T-helper 9 cell (primary cell): Measurements from ENCODE around the gene PRCD.

Experiments
- DNase-seq: peaks from one replicate; pipeline ENCODE4 v3.0.0-alpha.2; 2020
- total RNA-seq, 2 donors: gene quantifications; one replicate each; lab custom pipeline; 2026; lab: John Stamatoyannopoulos, UW

The PRCD gene, protein sequence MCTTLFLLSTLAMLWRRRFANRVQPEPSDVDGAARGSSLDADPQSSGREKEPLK
- 0 reads per million in 2 donors for total RNA-seq

DNA sequence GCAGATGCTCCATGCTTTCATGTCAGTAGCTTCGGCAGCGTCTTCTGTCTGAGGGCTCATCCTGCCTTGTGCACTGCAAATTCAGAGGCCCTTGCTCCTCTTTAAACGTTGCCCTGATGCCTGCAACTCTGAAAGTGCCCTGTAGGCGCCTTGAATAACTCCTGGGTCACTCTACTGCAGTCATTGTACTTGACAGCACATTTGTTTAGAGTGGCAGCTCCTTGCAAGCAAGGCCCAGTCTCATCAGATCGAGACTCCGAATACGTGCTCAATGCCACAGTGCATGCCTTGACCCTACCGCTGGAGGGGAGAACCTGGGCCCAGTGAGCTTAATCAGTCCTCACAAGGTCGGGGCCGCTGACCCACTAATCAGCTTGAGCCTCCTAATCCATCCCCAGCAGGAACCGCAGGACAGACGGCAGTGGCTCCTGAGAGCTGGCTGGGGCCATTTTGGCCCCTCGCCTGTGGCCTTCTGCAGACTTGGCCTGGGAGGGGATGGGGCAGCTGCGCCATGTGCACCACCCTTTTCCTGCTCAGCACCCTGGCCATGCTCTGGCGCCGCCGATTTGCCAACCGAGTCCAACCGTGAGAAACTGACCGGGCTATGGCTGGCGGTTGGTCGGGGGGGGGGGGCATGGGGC is at the start of gene PRCD:
PRCD (plus strand) TSS at position 414 of the 641 bp plus-strand sequence; CDS start at position 512, 98 bp downstream.
- no peak for DNase-seq

DNA sequence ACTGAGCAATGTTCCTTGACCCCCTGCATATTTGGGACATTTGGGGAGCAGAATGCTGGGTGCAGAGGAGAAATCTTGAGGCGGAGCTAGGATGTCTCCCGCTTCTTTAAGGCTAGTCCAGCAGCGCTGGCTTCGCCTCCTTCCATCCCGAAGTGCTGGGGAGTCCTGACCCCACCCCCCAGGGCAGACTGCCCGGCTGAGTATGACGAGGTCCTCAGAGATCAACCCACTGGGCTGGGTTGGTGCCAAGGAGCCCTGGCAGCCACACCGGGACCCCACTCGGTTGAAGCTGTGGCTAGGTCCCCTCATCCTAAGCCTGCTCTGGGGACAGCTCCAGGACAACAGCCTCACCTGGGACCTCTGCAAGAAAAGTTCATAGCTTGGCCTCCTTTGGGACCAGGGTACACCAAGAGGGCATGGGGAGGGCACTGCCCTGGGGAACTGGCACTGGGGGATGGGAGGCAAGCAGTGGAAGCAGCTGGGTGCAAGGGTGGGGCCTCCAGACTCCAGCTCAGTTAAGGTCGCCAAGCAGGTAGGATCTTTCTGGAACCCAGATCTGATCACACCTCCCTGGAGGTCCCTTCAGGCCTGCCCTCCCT is 49.6 kb upstream of the PRCD start:
- no peak for DNase-seq

DNA sequence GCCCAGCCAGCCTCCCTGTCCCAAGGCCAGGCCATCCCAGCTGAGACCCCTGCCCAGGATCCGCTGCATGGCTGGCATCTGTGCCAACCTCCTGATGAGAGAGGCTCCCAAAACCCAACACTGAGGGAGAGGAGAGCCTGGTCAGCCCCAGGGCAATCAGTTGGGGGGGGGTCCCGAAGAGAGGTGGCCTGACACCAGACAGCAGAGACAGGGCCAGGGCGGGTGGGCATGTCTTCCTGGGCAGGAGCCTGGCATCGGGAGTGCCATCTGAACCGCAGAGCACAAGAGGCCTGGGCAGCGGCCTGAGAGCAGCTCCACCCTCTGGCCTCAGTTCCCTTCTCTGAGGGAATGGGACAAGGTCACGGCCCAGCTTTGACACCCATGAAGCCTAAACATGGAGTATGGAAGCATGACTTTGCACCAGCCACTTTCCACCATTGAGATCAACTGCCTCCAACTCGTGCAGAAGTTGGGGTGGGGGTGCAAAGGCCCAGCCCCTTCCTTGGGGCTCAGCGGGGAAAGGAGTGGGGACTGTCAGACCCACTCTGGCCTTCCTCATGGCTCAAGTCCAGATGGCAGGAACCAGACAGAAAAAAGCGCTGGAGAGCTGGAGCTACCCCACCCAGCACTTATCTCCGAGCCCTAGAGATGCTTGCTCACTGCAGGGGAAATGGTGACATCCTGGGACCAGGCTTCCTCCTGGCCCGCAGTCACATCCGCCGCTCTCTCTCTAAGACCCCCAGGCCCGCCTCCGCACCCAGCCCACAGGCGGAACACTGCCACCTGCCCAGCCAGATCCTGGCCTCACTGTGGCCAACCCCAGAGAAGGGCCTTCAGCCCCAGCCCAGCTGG is 48.3 kb upstream of the PRCD start:
- no peak for DNase-seq

DNA sequence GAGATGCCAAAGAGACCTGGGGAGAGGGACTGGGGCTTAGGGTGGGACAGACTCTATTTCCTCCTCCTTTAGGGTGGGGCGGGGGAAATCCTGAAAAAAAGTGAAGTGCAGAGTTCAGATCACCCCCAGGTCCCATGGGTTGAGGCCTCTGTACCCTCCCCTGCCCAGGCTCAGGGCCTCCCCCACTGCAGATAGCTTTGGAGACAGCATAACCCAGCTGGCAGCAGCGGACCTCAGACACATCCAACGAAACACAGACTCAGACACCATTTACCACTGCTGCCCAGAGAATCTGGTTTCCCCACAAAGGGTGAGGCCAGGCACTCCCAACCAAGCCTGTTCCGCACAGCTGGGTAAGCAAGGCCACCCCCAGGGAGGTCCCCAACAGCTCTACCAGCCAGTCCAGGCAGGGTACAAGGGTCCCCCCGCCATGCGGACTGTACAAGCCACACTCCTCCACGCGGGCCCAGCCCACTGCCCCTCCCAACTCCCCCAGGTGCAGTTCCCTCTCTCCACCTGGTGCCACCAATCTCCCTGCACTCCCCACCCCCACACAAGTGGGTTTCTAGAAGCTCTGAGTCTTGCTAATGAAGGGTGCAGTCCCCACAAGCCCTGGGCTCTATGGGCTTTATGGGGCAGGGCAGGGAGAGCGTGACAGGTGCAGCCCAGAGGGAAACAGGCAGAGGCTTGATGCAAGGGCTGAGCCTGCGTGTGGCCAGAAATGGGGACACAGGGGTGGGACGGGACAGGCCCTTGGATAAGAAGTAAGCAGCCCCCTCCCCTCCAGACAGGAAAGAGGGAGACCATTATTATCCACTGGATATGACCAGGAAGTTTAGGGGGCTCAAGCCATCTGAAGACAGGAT is 47.5 kb upstream of the PRCD start:
- DNase-seq = no peak

DNA sequence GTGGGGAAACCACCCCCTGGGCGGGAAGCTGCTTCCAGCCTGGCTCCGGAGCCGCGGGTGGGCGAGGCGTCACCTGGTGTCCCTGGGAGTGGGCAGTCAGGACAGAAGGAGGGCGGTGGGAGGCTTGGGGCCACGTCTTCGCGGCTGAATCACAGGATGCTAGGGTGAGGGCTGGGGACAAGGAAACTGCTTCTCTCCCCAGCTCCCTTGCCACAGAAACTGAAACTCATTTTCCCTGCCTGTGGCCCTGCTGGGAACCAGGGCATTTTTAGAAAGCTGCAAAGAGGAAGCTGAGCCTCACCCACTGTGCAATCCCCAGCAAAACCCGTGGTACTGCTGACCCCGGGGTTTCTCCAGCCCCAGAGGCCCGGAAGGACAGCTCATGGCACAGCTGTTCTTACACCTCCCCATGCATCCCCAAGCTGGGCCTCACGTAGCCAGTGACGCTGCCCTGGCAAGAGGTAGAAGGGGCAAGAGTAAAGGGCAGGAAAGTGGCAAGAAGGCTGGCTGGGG is 46.8 kb upstream of the PRCD start:
- no peak for DNase-seq

- DNase-seq = peak; percentile 30
Observed at GRCh38 chr17:76493505-76494167, 46.2 kb upstream of the PRCD start.

DNA sequence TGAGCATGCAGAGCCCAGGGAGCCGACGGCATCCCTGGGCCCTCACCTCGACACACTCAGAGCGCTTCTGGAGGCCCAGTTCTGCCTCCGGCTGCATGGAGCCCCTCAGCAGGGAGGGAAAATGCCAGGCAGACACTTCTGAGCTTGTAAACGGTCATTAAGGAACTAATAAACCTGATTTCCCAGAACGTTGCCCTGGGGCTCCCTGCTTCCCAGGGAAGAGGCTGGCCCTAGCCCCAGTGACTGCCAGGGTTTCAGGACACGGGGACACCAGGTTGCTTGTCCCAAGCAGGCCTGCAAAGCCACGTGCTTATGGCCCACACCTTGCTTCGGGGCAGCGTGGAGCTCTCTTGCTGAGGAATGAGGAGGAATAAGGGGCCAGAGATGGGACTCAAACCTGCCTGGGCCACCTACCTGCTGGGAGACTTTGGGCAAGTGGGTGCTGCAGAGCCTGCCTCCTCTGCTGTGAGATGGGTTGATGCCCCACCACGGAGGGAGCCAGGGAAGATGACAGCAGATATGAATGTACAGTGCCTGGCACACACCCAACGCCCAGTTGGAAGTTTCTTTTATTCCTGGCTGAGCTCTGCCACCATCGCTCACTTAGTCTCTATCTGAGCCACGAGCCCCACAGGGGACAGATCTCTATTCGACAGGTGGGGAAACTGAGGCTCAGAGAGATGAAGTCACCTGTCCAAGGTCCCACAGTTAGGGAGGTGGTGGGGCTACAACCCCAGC is 44.0 kb upstream of the PRCD start:
- no peak for DNase-seq

DNA sequence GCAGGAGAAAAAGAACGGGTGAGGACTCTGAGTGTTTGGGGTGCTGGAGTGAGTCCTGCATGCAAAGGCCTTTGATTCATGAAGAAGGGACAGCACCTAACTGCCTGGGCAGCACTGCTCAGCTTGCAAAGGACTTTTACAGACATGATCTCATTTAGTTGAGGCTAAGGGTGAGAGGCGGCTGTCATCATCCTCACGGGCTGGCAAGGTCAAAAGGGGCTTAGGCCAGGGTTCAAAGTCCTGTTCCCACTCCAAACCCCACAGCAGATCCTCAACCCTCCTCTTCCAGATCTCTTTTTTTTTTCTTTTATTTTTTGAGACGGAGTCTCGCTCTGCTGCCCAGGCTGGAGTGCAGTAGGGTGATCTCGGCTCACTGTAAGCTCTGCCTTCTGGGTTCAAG is 43.4 kb upstream of the PRCD start:
- DNase-seq = no peak

GRCh38 chr17:76497699-76497978 is 42.2 kb upstream of the PRCD start:
- no peak for DNase-seq

GRCh38 chr17:76497979-76498875 is 41.6 kb upstream of the PRCD start:
- no peak for DNase-seq

DNA sequence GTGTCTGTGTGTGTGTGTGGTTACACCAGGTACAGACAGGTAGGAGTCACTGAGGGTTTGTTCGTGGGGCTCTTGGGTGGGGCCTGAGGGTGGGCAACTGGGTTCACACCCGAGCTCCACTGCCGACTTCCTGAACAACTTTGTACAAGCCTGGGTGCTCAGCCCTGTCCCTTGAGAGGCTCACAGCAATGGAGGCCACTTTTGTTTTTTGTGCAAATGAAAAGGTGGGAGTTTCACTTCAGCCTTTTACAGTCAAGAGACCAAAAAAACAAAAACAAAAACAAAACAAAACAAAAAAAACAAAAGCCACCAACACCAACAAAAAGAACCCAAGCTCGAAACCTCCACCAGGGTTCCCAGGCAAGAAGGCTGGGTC is 41.0 kb upstream of the PRCD start:
- DNase-seq = no peak

GRCh38 chr17:76499267-76499667 is 40.6 kb upstream of the PRCD start:
- DNase-seq = no peak

GRCh38 chr17:76500074-76500746 is 39.6 kb upstream of the PRCD start:
- DNase-seq = no peak

DNA sequence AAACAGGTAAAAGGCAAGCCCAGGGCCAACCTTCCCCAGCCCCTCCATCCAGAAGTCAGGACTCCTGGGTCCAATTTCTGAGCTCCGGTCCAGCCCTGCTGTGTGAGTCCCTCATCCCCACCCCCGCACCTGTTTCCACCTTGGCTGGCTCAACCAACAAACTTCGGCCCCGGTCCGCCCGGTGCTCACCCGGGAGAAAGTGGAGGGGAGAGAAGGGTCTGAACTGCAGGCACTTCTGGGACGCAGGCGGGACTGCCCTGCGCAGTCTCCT is 39.2 kb upstream of the PRCD start:
- DNase-seq = no peak

DNA sequence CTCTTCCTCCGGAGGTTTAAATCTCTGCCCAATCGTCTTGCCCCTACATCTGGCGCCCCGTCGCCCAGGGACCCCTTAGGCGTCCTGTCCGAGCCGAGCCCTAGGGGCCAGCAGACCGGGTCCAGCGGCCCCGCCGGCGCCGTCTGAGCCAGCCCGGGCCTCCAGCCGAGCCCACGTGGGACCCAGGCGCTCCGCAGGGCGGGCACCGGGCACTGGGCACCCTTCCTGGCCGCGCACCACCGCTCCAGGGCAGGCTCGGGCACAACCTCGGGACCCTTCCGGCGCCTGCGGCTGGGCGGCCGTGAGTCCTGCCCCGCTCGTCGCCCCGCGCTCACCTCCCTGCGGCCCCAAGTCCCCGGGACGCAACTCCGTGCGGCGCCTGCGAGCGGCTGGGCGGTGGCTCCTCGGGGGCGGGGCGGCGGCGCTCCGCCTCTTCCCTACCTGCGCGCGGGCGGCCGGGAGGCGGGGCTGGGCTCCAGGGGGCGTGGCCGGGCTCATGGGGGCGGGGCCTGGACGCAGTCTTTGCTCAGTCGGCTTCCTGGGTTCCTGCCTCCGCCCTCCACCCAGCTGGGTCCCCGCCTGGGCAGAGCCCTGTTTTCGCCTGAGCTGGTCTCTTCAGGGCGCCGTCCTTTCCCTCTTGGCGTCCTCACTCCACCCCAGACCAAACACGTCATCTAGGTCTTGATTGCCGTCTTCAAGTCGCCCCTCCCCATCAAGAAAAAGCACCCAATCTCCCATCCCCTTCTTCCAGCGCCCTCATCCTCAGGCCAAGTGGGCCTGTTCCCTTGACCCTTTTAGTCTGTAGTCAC is 38.6 kb upstream of the PRCD start, which contains the start of gene RHBDF2:
RHBDF2 (minus strand) TSS at position 406 of the 809 bp plus-strand sequence. CDS start 19,899 bp downstream, outside the sequence.
- peak; percentile 98 for DNase-seq

GRCh38 chr17:76501827-76502307 is 38.0 kb upstream of the PRCD start:
- DNase-seq = no peak

DNA sequence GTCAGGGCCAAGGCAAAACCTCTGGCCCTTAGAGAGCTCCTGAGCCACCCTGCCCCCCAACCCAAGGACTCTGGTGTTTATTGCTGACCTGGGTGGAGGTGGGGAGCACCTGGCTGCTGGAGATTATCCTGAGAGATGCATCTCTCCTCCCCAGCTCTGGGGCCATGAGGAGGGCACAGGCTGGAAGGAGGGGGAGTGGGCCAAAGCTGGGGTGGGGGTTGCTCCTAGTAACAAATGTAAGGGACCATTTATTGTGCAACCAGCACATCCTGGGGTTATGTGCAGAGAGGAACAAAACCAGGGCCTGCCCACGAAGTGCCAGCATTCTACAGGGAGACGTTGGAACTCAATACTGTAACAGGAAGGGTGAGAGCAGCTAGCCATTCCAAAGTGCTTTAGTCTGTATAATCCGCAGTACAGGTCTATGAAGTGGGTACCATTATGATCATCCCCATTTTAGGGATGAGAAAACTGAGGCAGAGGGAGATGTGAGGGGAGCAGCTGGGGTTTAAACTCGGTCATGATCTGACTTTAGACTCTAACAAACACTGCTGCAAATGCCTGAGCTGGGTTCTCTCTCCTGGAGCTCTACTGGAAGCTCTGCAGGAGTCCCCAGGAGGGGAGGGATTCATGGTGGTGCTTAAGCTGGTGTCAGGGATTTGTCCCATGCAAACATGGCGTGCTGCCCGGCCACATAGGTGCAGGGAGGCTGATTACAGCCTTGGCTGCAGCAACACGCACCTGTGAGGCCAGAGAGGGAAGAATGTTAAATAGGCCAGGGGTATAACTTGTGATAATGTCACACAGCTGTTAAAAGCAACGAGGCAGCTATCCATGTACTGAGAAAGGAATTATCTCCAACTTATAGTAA is 37.3 kb upstream of the PRCD start:
- DNase-seq = no peak

DNA sequence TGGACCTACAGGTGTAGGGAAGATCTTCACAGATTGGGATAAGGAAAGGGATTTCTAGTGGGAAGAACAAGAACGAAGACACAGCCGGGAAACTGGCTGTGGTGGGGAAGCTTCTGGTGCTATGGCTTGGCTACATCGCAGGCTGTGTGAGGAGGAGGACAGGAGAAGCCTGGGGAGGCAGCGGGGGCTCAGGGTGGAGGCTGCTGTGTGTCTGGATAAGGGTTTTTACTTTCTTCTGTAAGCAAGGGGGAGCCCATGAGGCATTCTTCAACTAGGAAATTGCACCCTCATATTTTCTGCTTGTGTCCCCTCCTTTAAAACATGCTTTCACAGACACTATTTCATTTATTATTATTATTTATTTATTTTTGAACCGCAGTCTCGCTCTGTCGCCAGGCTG is 35.7 kb upstream of the PRCD start:
- no peak for DNase-seq
